ENCODE data around the gene SMG1. TPM values are rescaled to one million over a fixed set of nuclear protein-coding genes. Genes with fewer than 3 reads are reported as not detected.

The SMG1 gene
- 11.8 to 27.0 TPM (median 19.8 TPM) in 5 replicates for total RNA-seq (2022; extraction: Qiagen RNA extraction; ENCODE audit: low read depth)

GRCh38 chr16:18925986-18926865 is at the start of gene SMG1:
Gene SMG1 (minus strand): TSS chr16:18926408. CDS start chr16:18926041, 367 bp downstream.

GRCh38 chr16:18801145-18801972 is 124.8 kb downstream of the SMG1 start, which contains the start of gene ARL6IP1:
Gene ARL6IP1 (minus strand): TSS chr16:18801549. CDS start chr16:18801466, 83 bp downstream.

GRCh38 chr16:18789850-18790706 is 136.1 kb downstream of the SMG1 start, which contains the start of gene RPS15A:
Gene RPS15A (minus strand): TSS chr16:18790334. CDS start chr16:18789113, 1,221 bp downstream.

Other genes with a start within 250 kb of the SMG1 start
- 2,113 to 2,838 TPM (median 2,279 TPM) in 5 replicates for gene RPS15A, start 136.1 kb downstream of the SMG1 start, total RNA-seq (2022; extraction: Qiagen RNA extraction; ENCODE audit: low read depth)
- gene ARL6IP1, start 124.9 kb downstream of the SMG1 start, total RNA-seq (2022; extraction: Qiagen RNA extraction; ENCODE audit: low read depth) = 212 to 438 TPM (median 291 TPM) in 5 replicates
- gene TMC7, start 57.5 kb upstream of the SMG1 start, total RNA-seq (2022; extraction: Qiagen RNA extraction; ENCODE audit: low read depth) = 6.9 to 10.5 TPM (median 8.7 TPM) in 5 replicates
- gene COQ7, start 141.2 kb upstream of the SMG1 start, total RNA-seq (2022; extraction: Qiagen RNA extraction; ENCODE audit: low read depth) = 16.8 to 27.3 TPM (median 23.4 TPM) in 5 replicates
- 8.8 to 19.4 TPM (median 16.0 TPM) in 5 replicates for gene ITPRIPL2, start 187.6 kb upstream of the SMG1 start, total RNA-seq (2022; extraction: Qiagen RNA extraction; ENCODE audit: low read depth)
- gene SYT17, start 241.8 kb upstream of the SMG1 start, total RNA-seq (2022; extraction: Qiagen RNA extraction; ENCODE audit: low read depth) = 10.7 to 15.4 TPM (median 12.7 TPM) in 5 replicates